ENCODE data around the gene XXYLT1. TPM values are rescaled to one million over a fixed set of nuclear protein-coding genes. Genes with fewer than 3 reads are reported as not detected.

XXYLT1 gene
- total RNA-seq, 1 donor from 2014 or later, result 10.0 TPM

- intact Hi-C loops (cut with micrococcal nuclease), result no loop called here
These were observed 3.9 kb downstream of the XXYLT1 start for GRCh38 chr3:195267096-195267495.

- intact Hi-C loops (cut with micrococcal nuclease), result no loop called here
These were observed 4.5 kb downstream of the XXYLT1 start for GRCh38 chr3:195266428-195266827.

- intact Hi-C loops (cut with micrococcal nuclease), result no loop called here
These were observed 5.5 kb downstream of the XXYLT1 start for GRCh38 chr3:195265363-195265976.

- intact Hi-C loops (cut with micrococcal nuclease), result no loop called here
These were observed 6.9 kb downstream of the XXYLT1 start for GRCh38 chr3:195263925-195264600.

- intact Hi-C loops (cut with micrococcal nuclease), result no loop called here
These were observed 7.6 kb downstream of the XXYLT1 start for GRCh38 chr3:195263193-195263924.

GRCh38 chr3:195261925-195262324 lies 9.0 kb downstream of the XXYLT1 start:
- intact Hi-C loops (cut with micrococcal nuclease), result no loop called here

GRCh38 chr3:195260280-195260905 lies 10.6 kb downstream of the XXYLT1 start:
- intact Hi-C loops (cut with micrococcal nuclease), result loop anchor here (1.0 kb wide), 4 partner anchors 11 to 588 kb away; partner anchors contain the start of genes LSG1 and XXYLT1

GRCh38 chr3:195259475-195260279 lies 11.3 kb downstream of the XXYLT1 start:
- intact Hi-C loops (cut with micrococcal nuclease), result loop anchor here (1.0 to 10.0 kb wide), 5 partner anchors 12 to 775 kb away; partner anchors contain the start of genes ATP13A3, LSG1 and XXYLT1

GRCh38 chr3:195259154-195259474 lies 11.8 kb downstream of the XXYLT1 start:
- intact Hi-C loops (cut with micrococcal nuclease), result loop anchor here (10.0 kb wide), 1 partner anchor 774 kb away; the partner anchor contains the start of gene ATP13A3

- intact Hi-C loops (cut with micrococcal nuclease), result loop anchor here (10.0 kb wide), 1 partner anchor 774 kb away; the partner anchor contains the start of gene ATP13A3
These were observed 12.4 kb downstream of the XXYLT1 start for GRCh38 chr3:195258449-195259153.

- intact Hi-C loops (cut with micrococcal nuclease), result loop anchor here (10.0 kb wide), 1 partner anchor 773 kb away; the partner anchor contains the start of gene ATP13A3
These were observed 13.2 kb downstream of the XXYLT1 start for GRCh38 chr3:195257454-195258448.

GRCh38 chr3:195256639-195257453 lies 14.1 kb downstream of the XXYLT1 start:
- intact Hi-C loops (cut with micrococcal nuclease), result loop anchor here (10.0 kb wide), 1 partner anchor 772 kb away; the partner anchor contains the start of gene ATP13A3

GRCh38 chr3:195255571-195256501 lies 15.1 kb downstream of the XXYLT1 start:
- intact Hi-C loops (cut with micrococcal nuclease), result loop anchor here (10.0 kb wide), 1 partner anchor 771 kb away; the partner anchor contains the start of gene ATP13A3

- intact Hi-C loops (cut with micrococcal nuclease), result loop anchor here (10.0 kb wide), 1 partner anchor 770 kb away; the partner anchor contains the start of gene ATP13A3
These were observed 15.8 kb downstream of the XXYLT1 start for GRCh38 chr3:195255176-195255500.

GRCh38 chr3:195254454-195255175 lies 16.3 kb downstream of the XXYLT1 start:
- intact Hi-C loops (cut with micrococcal nuclease), result loop anchor here (10.0 kb wide), 1 partner anchor 770 kb away; the partner anchor contains the start of gene ATP13A3

GRCh38 chr3:195253923-195254432 lies 17.0 kb downstream of the XXYLT1 start:
- intact Hi-C loops (cut with micrococcal nuclease), result loop anchor here (10.0 kb wide), 1 partner anchor 769 kb away; the partner anchor contains the start of gene ATP13A3
